Posterior vena cava (tissue), 2 donors: ENCODE measurements around the gene CXCR3. TPM values are rescaled to one million over a fixed set of nuclear protein-coding genes. Genes with fewer than 3 reads are reported as not detected.
"Not testable (repeated sequence)": the region's sequence is repeated elsewhere in the genome, so short reads cannot be mapped to it uniquely, and the experiment has no call there.

Source experiments
- DNase-seq: peaks from one replicate; pipeline ENCODE4 v3.0.0-alpha.2; 2020; ENCODE audit warnings: low spot score
- intact Hi-C, 2 donors: fragments of 100-400 bp; cut with DNase I; formaldehyde crosslinking; loops; one replicate each; pipeline versions ENCODE4 v1.14.1 to v1.14.2; 2022 to 2023
- total RNA-seq, 2 donors: library from RNA; stranded (reverse); fragmentation: NEBNext Ultra II Directional; extraction: Animal tissue kit (Norgen Biotek cat#: 25700); gene quantifications; one replicate each; pipeline ENCODE4 v1.2.1, GENCODE V29; 2021
- donor health status: DM: yes; HTN: yes; CAD: no.
- donor health status: DM: yes; HTN: yes; CAD: no.

Gene CXCR3
- total RNA-seq, 2 donors from 2014 or later = 0.14 to 0.32 TPM

DNA sequence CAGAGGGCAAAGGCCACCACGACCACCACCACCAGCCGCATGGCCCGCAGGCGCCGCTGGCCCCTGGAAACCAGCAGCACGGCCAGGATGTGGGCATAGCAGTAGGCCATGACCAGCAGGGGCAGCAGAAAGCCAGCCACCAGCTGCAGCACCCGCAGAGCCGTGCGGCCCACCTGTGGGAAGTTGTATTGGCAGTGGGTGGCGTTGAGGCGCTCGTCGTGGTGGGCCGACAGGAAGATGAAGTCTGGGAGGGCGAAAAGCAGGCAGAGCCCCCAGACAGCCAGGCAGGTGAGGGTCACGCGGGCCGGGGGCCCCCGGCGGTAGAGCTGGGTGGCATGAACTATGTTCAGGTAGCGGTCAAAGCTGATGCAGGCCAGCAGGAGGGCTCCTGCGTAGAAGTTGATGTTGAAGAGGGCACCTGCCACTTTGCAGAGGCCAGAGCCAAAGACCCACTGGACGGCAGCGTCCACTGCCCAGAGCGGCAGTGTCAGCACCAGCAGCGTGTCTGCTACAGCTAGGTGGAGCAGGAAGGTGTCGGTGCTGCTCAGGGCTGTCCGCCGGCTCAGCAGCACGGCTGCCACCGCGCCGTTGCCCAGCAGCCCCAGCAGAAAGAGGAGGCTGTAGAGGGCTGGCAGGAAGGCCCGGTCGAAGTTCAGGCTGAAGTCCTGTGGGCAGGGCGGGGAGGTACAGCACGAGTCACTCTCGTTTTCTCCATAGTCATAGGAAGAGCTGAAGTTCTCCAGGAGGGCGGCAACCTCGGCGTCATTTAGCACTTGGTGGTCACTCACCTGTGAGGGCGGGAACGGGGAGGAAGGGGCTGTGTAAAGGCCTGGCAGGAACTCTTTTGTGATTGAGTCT is 1.4 kb downstream of the CXCR3 start:
- no peak for DNase-seq
- intact Hi-C loops = no loop called here

DNA sequence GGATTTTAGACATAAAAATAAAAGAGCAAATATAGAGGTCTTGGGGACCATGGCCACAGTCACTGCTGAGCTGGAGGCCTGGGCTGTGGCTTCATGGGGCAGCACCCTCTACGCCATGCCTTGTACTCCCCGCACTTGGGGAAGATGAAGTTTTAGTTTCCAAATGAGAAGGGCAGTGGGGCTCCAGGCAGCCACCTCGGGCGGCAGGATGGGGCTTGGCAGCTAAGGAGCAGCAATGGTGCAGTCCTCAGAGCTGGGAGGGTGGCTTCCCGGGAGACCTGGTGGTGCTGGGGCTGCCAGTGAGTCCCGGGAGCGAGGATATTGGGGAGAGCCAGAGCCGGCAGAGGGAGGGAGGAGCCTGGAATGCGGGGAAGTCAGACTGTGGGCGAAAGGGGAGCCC is 2.4 kb downstream of the CXCR3 start:
- intact Hi-C loops = no loop called here
- no peak for DNase-seq

DNA sequence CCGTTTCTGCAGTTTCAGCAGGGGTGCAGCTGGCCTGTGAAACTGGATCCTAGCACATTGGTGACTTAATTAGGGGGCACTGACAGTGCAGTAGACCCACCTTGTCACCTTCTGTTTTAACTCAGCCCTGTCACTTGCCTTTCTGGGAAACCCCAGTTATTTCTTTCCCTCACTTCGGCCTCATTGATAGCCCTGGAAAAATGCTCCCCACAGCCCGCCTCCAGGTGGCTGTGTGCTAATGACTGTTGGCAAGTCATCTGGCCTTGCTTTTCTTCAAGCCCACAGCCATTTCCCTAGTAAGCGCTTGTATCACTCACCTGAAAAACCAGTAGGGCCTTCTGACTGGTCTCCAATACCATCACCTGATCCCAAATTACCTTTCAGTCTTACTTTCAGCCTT is 3.3 kb downstream of the CXCR3 start:
- no peak for DNase-seq
- intact Hi-C loops = no loop called here

- DNase-seq = no peak
- intact Hi-C loops = no loop called here
These were observed 6.1 kb downstream of the CXCR3 start for GRCh38 chrX:71612256-71612655.

- DNase-seq, intact Hi-C loops: not testable (repeated sequence)
These were observed 6.6 kb downstream of the CXCR3 start for GRCh38 chrX:71611736-71612135.

- no peak for DNase-seq
These were observed 9.1 kb downstream of the CXCR3 start for GRCh38 chrX:71609095-71609750.

DNA sequence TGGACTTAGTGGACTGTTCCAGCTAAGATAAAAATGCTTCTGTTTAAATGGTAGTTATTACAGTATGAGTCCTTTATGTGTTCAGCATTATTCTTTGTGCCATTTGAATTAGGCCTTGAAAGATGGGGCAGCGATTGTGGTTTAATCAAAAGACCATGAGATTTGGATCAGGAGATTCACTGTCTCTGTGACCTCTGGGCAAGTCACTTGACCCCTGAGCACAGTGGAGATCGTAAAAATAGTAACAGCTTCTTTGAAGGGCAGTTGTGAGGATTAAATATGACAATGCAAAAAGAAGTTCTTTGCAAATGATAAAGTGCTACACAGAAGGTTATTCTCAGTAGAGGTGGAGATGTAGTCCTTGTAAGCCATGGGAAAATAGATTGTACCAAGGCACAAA is 10.8 kb downstream of the CXCR3 start:
- no peak for DNase-seq

More at GRCh38 chrX:71609095-71609750, 9.1 kb downstream of the CXCR3 start:
- intact Hi-C loops = no loop called here

GRCh38 chrX:71606536-71607216 is 11.6 kb downstream of the CXCR3 start:
- DNase-seq = peak; percentile 24
- intact Hi-C loops = no loop called here

More for the DNA sequence above, 10.8 kb downstream of the CXCR3 start:
- intact Hi-C loops = no loop called here

- DNase-seq = peak; percentile 17
- intact Hi-C loops = no loop called here
These were observed 13.3 kb downstream of the CXCR3 start for GRCh38 chrX:71604796-71605568.

DNA sequence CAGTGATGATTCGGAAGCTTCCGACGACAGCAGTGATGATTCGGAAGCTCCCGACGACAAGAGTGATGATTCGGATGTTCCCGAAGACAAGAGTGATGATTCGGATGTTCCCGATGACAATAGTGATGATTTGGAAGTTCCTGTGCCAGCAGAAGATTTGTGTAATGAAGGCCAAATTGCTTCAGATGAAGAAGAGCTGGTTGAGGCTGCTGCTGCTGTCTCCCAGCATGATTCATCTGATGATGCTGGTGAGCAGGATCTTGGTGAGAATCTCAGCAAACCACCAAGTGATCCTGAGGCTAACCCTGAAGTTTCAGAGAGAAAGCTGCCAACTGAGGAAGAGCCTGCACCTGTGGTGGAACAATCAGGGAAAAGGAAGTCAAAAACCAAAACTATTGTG is 14.2 kb downstream of the CXCR3 start:
- DNase-seq = peak; percentile 20
- intact Hi-C loops = no loop called here

GRCh38 chrX:71603618-71604017 is 14.7 kb downstream of the CXCR3 start:
- intact Hi-C loops = no loop called here
- peak; percentile 25 for DNase-seq

- DNase-seq = no peak
- intact Hi-C loops = no loop called here
These were observed 18.3 kb downstream of the CXCR3 start for GRCh38 chrX:71599965-71600364.

DNA sequence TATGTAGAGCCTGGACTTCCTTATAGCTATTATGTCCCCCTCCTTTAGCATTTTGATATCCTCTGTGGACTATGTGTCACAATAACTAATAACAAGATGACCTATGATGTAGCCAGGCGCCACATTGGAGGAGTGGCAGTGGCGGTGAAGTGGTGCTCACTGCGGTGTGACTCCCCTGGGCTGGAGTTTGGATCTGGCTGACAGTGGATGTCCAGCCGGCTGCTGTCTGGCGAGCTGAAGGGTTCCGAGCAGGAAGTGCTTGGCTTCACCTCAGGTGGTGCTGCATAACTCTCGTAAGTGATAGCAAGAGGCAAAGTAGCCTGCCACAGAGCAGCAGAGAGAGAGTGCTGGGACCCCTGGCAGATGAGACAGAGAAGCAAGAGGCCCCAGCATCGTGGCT is 25.1 kb downstream of the CXCR3 start:
- intact Hi-C loops, DNase-seq: not testable (repeated sequence)

GRCh38 chrX:71586929-71587328 is 31.4 kb downstream of the CXCR3 start:
- intact Hi-C loops = no loop called here

DNA sequence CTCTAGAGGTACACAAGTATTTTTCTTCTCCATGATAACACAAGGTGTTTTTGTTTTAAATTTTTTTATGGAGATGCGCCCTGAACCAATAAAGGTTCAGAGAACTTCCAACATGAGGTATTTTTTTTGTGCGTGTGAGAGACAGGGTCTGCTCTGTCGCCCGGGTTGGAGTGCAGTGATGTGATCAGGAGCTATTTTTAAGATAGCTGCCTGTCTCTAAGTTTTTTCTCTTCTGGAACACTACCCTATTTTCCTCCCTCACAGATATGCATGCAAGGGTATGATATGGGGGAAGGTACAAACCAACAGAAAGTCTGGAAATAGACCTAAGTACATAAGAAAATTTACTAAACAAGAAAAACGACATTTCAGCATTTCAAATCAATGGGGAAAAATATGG is 37.1 kb downstream of the CXCR3 start:
- intact Hi-C loops = no loop called here
- DNase-seq = no peak

More at GRCh38 chrX:71586929-71587328, 31.4 kb downstream of the CXCR3 start:
- DNase-seq = no peak

GRCh38 chrX:71579990-71580380 is 38.3 kb downstream of the CXCR3 start:
- intact Hi-C loops = no loop called here
- DNase-seq = no peak

GRCh38 chrX:71579136-71579989 is 38.9 kb downstream of the CXCR3 start:
- no peak for DNase-seq
- intact Hi-C loops = no loop called here
